Measurements from ENCODE around the gene IL1R1. TPM values are rescaled to one million over a fixed set of nuclear protein-coding genes. Genes with fewer than 3 reads are reported as not detected.

The IL1R1 gene
- total and polyA plus RNA-seq, 8 donors, result 17.5 to 109 (median 51.3) TPM

DNA sequence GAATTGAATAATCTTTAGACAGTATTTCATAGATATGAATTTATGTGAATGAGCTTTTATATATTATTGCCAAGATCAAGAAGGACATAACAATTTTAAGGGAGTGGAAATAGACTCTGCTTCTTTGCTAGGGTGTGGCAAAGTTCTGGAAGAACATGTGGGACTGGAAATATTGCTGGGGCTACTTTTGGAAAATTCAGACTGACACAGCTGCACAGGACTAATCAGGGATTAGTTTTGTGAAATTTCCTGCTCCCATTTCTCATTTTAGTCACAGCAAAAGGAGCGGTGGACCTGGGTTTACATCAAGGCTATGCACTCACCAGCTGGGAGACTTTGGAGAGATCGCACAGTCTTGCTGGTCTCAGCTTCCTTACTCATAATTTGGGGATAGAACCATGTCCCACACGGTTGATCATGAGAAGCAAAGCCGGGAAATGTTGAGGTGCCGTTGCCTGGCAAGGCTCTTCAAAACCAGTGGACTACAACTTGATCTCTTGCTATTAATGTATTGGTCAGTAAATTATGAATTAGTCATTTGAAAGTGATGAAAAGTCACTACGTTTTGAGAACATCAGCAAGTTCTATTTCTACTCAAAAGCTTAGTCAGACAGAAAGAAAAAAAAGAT lies 86.7 kb downstream of the IL1R1 start:
- H3K9me3 ChIP-seq, result no peaks in the 10 kb centered on the region
- intact Hi-C loops (cut with DNase I; ENCODE audit: low total_unique reads), result no loop called here
- H3K4me3 ChIP-seq, result no peak overlapping the region
- H3K27me3 ChIP-seq, result no peaks in the 10 kb centered on the region
- WGBS, 5 donors, result 69 to 82% (median 81%) methylated on average over 6 of the region's 6 CpGs
- peak overlapping the region in 4 of 5 donors; percentile 90 to 94 (median 92) for H3K27ac ChIP-seq
- no peak for DNase-seq
- TF ChIP-seq EP300 (IDR thresholded peaks at IDR 0.05) (no peak), POLR2A (IDR thresholded peaks at IDR 0.05) (no peak), POLR2AphosphoS5 (IDR thresholded peaks at IDR 0.05) (peak in 1 of 3 donors; percentile 3)
- TF ChIP-seq, protein P1, sequence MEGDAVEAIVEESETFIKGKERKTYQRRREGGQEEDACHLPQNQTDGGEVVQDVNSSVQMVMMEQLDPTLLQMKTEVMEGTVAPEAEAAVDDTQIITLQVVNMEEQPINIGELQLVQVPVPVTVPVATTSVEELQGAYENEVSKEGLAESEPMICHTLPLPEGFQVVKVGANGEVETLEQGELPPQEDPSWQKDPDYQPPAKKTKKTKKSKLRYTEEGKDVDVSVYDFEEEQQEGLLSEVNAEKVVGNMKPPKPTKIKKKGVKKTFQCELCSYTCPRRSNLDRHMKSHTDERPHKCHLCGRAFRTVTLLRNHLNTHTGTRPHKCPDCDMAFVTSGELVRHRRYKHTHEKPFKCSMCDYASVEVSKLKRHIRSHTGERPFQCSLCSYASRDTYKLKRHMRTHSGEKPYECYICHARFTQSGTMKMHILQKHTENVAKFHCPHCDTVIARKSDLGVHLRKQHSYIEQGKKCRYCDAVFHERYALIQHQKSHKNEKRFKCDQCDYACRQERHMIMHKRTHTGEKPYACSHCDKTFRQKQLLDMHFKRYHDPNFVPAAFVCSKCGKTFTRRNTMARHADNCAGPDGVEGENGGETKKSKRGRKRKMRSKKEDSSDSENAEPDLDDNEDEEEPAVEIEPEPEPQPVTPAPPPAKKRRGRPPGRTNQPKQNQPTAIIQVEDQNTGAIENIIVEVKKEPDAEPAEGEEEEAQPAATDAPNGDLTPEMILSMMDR (IDR thresholded peaks at IDR 0.05), result no peak
- no peaks in the 10 kb centered on the region for H3K36me3 ChIP-seq
- H3K4me1 ChIP-seq, result peaks cover 19 to 39% (median 30%) of the 10 kb centered on the region in 4 donors

Other genes with a start within 250 kb of the IL1R1 start
- gene IL1R2, start 150.8 kb upstream of the IL1R1 start, total RNA-seq, result 10 to 100 TPM in 4 of 5 donors, 1 to 10 TPM in 1; 2.3 to 99.6 (median 30.7) TPM
- gene IL1R2, start 150.8 kb upstream of the IL1R1 start, polyA plus RNA-seq, result 100 to 1,000 TPM in 1 of 3 donors, 10 to 100 TPM in 2; 11.9 to 111 (median 18.9) TPM
- gene IL1RL2, start 44.3 kb downstream of the IL1R1 start, total RNA-seq, result 1 to 10 TPM in 3 of 5 donors, not detected in 2; 2.2 to 4.3 (median 2.9) TPM
- 1 to 10 TPM in 2 of 3 donors, under 1 TPM in 1; 0.61 to 2.6 (median 1.2) TPM for gene IL1RL2, start 44.3 kb downstream of the IL1R1 start, polyA plus RNA-seq
- gene IL1RL1, start 168.8 kb downstream of the IL1R1 start, total RNA-seq, result 10 to 100 TPM in 4 of 5 donors, under 1 TPM in 1; 0.29 to 61.7 (median 29.4) TPM
- gene IL1RL1, start 168.8 kb downstream of the IL1R1 start, polyA plus RNA-seq, result 10 to 100 TPM in 2 of 3 donors, 1 to 10 TPM in 1; 2.9 to 40.9 (median 21.4) TPM
- gene IL18R1, start 213.1 kb downstream of the IL1R1 start, total RNA-seq, result 10 to 100 TPM in 3 of 5 donors, 1 to 10 TPM in 1, under 1 TPM in 1; 0.29 to 83.9 (median 10.1) TPM
- gene IL18R1, start 213.1 kb downstream of the IL1R1 start, polyA plus RNA-seq, result 1 to 10 TPM; 1.5 to 2.7 (median 2.3) TPM

Data from stomach (tissue), 9 donors.